Measurements from ENCODE around the gene SHISAL2A.

Gene SHISAL2A

GRCh38 chr1:52633291-52633754 lies 355 bp downstream of the SHISAL2A start:
- Histone ChIP-seq H3K4me3 (ENCODE audit: low read depth in 1 of 2, low read length in 2 of 2) (no peak overlapping the region), H3K27me3 (ENCODE audit: insufficient read depth, low read length, poor library complexity) (no peaks in the 10 kb centered on the region), H3K9me3 (ENCODE audit: insufficient read depth, low read length, severe bottlenecking) (no peaks in the 10 kb centered on the region), H3K79me2 (ENCODE audit: insufficient read depth, low read length) (no peaks in the 10 kb centered on the region), H3K9ac (ENCODE audit: low read depth, low read length) (no peak overlapping the region), H4K20me1 (ENCODE audit: insufficient read depth, low read length) (no peaks in the 10 kb centered on the region), H3K4me1 (ENCODE audit: insufficient read depth, low read length) (peaks cover 12% of the 10 kb centered on the region), H3K36me3 (ENCODE audit: insufficient read depth, low read length) (no peaks in the 10 kb centered on the region), H2AFZ (ENCODE audit: low read depth, low read length) (no peak overlapping the region), H3K27ac (ENCODE audit: low read length) (no peak overlapping the region), H3K4me2 (ENCODE audit: insufficient read depth, low read length) (no peak overlapping the region)
- no peak for DNase-seq
- TF ChIP-seq, protein P1, sequence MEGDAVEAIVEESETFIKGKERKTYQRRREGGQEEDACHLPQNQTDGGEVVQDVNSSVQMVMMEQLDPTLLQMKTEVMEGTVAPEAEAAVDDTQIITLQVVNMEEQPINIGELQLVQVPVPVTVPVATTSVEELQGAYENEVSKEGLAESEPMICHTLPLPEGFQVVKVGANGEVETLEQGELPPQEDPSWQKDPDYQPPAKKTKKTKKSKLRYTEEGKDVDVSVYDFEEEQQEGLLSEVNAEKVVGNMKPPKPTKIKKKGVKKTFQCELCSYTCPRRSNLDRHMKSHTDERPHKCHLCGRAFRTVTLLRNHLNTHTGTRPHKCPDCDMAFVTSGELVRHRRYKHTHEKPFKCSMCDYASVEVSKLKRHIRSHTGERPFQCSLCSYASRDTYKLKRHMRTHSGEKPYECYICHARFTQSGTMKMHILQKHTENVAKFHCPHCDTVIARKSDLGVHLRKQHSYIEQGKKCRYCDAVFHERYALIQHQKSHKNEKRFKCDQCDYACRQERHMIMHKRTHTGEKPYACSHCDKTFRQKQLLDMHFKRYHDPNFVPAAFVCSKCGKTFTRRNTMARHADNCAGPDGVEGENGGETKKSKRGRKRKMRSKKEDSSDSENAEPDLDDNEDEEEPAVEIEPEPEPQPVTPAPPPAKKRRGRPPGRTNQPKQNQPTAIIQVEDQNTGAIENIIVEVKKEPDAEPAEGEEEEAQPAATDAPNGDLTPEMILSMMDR (IDR thresholded peaks at IDR 0.05; ENCODE audit: borderline replicate concordance, extremely low read depth, low read length, poor library complexity, severe bottlenecking) = no peak
- no peak for TF ChIP-seq EZH2 (IDR thresholded peaks at IDR 0.05; ENCODE audit: borderline replicate concordance, low read depth, low read length, severe bottlenecking)
- ATAC-seq (ENCODE audit: insufficient read depth, low read depth) = no peak

DNA sequence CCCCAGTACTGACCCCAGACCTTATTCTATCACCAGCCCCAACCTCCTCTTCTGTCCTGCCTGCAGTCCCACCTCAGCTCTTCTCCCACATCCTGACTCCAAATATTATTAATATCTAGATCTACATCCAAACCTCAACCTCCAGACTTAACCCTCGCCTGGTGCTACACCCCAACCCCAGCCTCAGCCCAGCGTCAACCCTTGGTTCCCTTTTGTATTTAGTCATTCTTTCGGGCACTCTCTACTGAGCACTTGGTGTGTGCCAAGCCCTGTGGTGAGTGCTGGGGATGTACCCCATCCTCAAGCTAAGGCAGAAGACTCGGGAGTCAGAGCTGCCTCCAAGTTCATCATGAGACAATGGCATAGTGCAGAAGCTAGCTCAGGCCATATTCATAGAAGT lies 1.1 kb downstream of the SHISAL2A start:
- no peak for DNase-seq
- Histone ChIP-seq H3K27me3 (ENCODE audit: insufficient read depth, low read length, poor library complexity) (no peaks in the 10 kb centered on the region), H3K4me3 (ENCODE audit: low read depth in 1 of 2, low read length in 2 of 2) (no peak overlapping the region), H3K79me2 (ENCODE audit: insufficient read depth, low read length) (no peaks in the 10 kb centered on the region), H3K4me2 (ENCODE audit: insufficient read depth, low read length) (no peak overlapping the region), H3K9ac (ENCODE audit: low read depth, low read length) (no peak overlapping the region), H3K36me3 (ENCODE audit: insufficient read depth, low read length) (no peaks in the 10 kb centered on the region), H3K27ac (ENCODE audit: low read length) (no peak overlapping the region), H3K4me1 (ENCODE audit: insufficient read depth, low read length) (peaks cover 12% of the 10 kb centered on the region), H2AFZ (ENCODE audit: low read depth, low read length) (no peak overlapping the region), H4K20me1 (ENCODE audit: insufficient read depth, low read length) (no peaks in the 10 kb centered on the region), H3K9me3 (ENCODE audit: insufficient read depth, low read length, severe bottlenecking) (no peaks in the 10 kb centered on the region)
- ATAC-seq (ENCODE audit: insufficient read depth, low read depth) = no peak
- TF ChIP-seq, protein P1 (IDR thresholded peaks at IDR 0.05; ENCODE audit: borderline replicate concordance, extremely low read depth, low read length, poor library complexity, severe bottlenecking) = no peak
- no peak for TF ChIP-seq EZH2 (IDR thresholded peaks at IDR 0.05; ENCODE audit: borderline replicate concordance, low read depth, low read length, severe bottlenecking)

DNA sequence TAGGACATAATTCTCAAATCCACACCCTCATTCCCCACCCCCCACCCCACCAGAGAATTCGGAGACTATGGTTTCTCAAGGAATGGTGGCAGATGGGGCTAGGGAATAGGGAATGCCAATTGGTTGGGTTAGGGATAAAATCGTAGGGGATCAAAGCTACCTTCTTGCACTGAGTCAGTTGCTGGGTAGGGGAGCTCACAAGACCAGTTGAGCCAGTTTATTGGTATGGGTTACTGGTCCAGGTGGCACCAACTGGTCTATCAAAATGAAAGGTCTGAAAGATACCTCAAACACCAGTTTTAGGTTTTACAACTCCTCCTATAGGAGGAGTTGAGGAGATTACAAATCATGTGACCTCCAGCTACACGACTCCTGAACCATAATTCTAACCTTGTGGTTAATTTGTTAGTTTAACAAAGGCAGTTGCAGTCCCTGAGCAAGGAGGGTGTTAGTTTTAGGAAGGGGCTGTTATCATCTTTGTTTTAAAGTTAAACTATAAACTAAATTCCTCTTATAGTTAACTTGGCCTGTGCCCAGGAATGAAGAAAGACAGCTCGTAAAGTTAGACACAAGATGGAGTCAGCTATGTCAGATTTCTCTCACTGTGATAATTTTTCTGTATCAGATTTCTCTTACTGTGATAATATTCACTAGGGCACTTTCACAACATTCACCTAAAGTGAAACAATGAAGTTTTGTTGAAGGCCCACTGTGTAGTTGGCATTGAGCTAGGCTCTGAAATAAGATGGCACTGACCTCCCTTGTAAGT lies 2.5 kb downstream of the SHISAL2A start:
- H3K9me3 ChIP-seq (ENCODE audit: insufficient read depth, low read length, severe bottlenecking) = no peaks in the 10 kb centered on the region
- no peaks in the 10 kb centered on the region for H3K36me3 ChIP-seq (ENCODE audit: insufficient read depth, low read length)
- no peak overlapping the region for H3K4me3 ChIP-seq (ENCODE audit: low read depth in 1 of 2, low read length in 2 of 2)
- peaks cover 12% of the 10 kb centered on the region for H3K4me1 ChIP-seq (ENCODE audit: insufficient read depth, low read length)
- TF ChIP-seq, protein P1 (IDR thresholded peaks at IDR 0.05; ENCODE audit: borderline replicate concordance, extremely low read depth, low read length, poor library complexity, severe bottlenecking) = no peak
- TF ChIP-seq EZH2 (IDR thresholded peaks at IDR 0.05; ENCODE audit: borderline replicate concordance, low read depth, low read length, severe bottlenecking) = no peak
- DNase-seq (no peak), ATAC-seq (ENCODE audit: insufficient read depth, low read depth) (no peak)
- H4K20me1 ChIP-seq (ENCODE audit: insufficient read depth, low read length) = no peaks in the 10 kb centered on the region
- no peak overlapping the region for H3K27ac ChIP-seq (ENCODE audit: low read length)
- H3K9ac ChIP-seq (ENCODE audit: low read depth, low read length) = no peak overlapping the region
- H3K79me2 ChIP-seq (ENCODE audit: insufficient read depth, low read length) = no peaks in the 10 kb centered on the region
- H3K4me2 ChIP-seq (ENCODE audit: insufficient read depth, low read length) = no peak overlapping the region
- 0 out of 2 replicates have a peak overlapping the region, but pooled peaks have one; percentile 36 for H2AFZ ChIP-seq (ENCODE audit: low read depth, low read length)
- H3K27me3 ChIP-seq (ENCODE audit: insufficient read depth, low read length, poor library complexity) = no peaks in the 10 kb centered on the region
